Neural cell (in vitro differentiated cells): ENCODE measurements around the gene COMT. TPM values are rescaled to one million over a fixed set of nuclear protein-coding genes. Genes with fewer than 3 reads are reported as not detected.

ENCODE experiments used
- H2AFZ ChIP-seq: fragments of 200-600, 300-800 bp; sonication (generic), shearing (Covaris generic); 2 replicates; pipeline ENCODE4 v1.6.0; 2014; ENCODE audit warnings: low read depth, mild to moderate bottlenecking, antibody characterized with exemption, low read length, moderate library complexity
- H3F3A ChIP-seq: fragments of 200-600 bp; shearing (Covaris generic); 2 replicates; pipeline ENCODE4 v1.6.1; 2016; ENCODE audit warnings: mild to moderate bottlenecking, moderate library complexity, mixed read lengths, antibody characterized with exemption, low read length; ENCODE audit not compliant: insufficient read depth, poor library complexity, severe bottlenecking
- H3K27ac ChIP-seq: fragments of 200-600, 300-800 bp; sonication (generic), shearing (Covaris generic); 2 replicates; pipeline ENCODE4 v1.5.1; 2014; ENCODE audit warnings: mild to moderate bottlenecking, low read length, moderate library complexity
- H3K27me3 ChIP-seq: fragments of 300-800, 200-600 bp; sonication (generic), shearing (Covaris generic); 2 replicates; pipeline ENCODE4 v1.6.0; 2014; ENCODE audit warnings: mild to moderate bottlenecking, low read depth, low read length, moderate library complexity; ENCODE audit not compliant: insufficient read depth
- H3K36me3 ChIP-seq: fragments of 300-800, 200-600 bp; sonication (generic), shearing (Covaris generic); 2 replicates; pipeline ENCODE4 v1.5.1; 2014; ENCODE audit warnings: mild to moderate bottlenecking, antibody characterized with exemption, low read length, moderate library complexity; ENCODE audit not compliant: insufficient read depth
- H3K4me2 ChIP-seq: fragments of 300-800, 200-600 bp; sonication (generic), shearing (Covaris generic); 2 replicates; pipeline ENCODE4 v1.6.0; 2014; ENCODE audit warnings: mild to moderate bottlenecking, low read length
- H3K4me3 ChIP-seq: fragments of 300-800, 200-600 bp; sonication (generic), shearing (Covaris generic); 2 replicates; pipeline ENCODE4 v1.5.1; 2014; ENCODE audit warnings: mild to moderate bottlenecking, low read length, moderate library complexity
- H3K79me2 ChIP-seq: fragments of 200-600 bp; shearing (Covaris generic); replicated peaks from 2 replicates; pipeline ENCODE4 v1.6.0; 2014; ENCODE audit warnings: mild to moderate bottlenecking, low read length, moderate library complexity; ENCODE audit not compliant: insufficient read depth
- H3K9ac ChIP-seq: fragments of 300-800, 200-600 bp; sonication (generic), shearing (Covaris generic); 2 replicates; pipeline ENCODE4 v1.6.1; 2016; ENCODE audit warnings: mild to moderate bottlenecking, low read length, mixed read lengths
- H3K9me2 ChIP-seq: fragments of 200-600 bp; shearing (Covaris generic); 2 replicates; pipeline ENCODE4 v1.6.1; 2016; ENCODE audit warnings: mild to moderate bottlenecking, low read length, mixed read lengths; ENCODE audit not compliant: insufficient read depth
- H3K9me3 ChIP-seq: fragments of 200-600, 300-800 bp; sonication (generic), shearing (Covaris generic); 2 replicates; pipeline ENCODE4 v1.6.1; 2016; ENCODE audit warnings: mild to moderate bottlenecking, mixed run types, low read length, moderate library complexity, mixed read lengths
- H4K20me1 ChIP-seq: fragments of 200-600 bp; shearing (Covaris generic); 2 replicates; pipeline ENCODE4 v1.6.1; 2016; ENCODE audit warnings: mild to moderate bottlenecking, mixed run types; ENCODE audit not compliant: insufficient read depth
- CTCF ChIP-seq: fragments of 450-650 bp; IDR thresholded peaks from 2 replicates; pipeline ENCODE4 v1.5.1; 2014; ENCODE audit warnings: antibody characterized with exemption, mild to moderate bottlenecking, moderate library complexity; ENCODE audit not compliant: poor library complexity, severe bottlenecking
- EP300 ChIP-seq: fragments of 450-650 bp; conservative IDR thresholded peaks from 2 replicates; pipeline ENCODE4 v1.6.1; 2014; ENCODE audit warnings: antibody characterized with exemption, mild to moderate bottlenecking, moderate library complexity; ENCODE audit not compliant: poor library complexity, severe bottlenecking
- EZH2 ChIP-seq: fragments of 200-600, 300-800 bp; shearing (Covaris generic), sonication (generic); IDR thresholded peaks from 2 replicates; pipeline ENCODE4 v1.6.1; 2014; ENCODE audit warnings: antibody characterized with exemption, low read length, borderline replicate concordance, mild to moderate bottlenecking; ENCODE audit not compliant: insufficient read depth, poor library complexity, severe bottlenecking
- MXI1 ChIP-seq: fragments of 450-650 bp; conservative IDR thresholded peaks from 2 replicates; pipeline ENCODE4 v1.6.1; 2014; ENCODE audit warnings: antibody characterized with exemption, mild to moderate bottlenecking; ENCODE audit not compliant: poor library complexity, severe bottlenecking
- POLR2AphosphoS5 ChIP-seq: IDR thresholded peaks from 2 replicates; pipeline ENCODE4 v1.6.1; 2012
- RAD21 ChIP-seq: fragments of 450-650 bp; conservative IDR thresholded peaks from 2 replicates; pipeline ENCODE4 v1.6.1; 2014; ENCODE audit warnings: antibody characterized with exemption, mild to moderate bottlenecking, moderate library complexity
- REST ChIP-seq: IDR thresholded peaks from 2 replicates; pipeline ENCODE4 v1.6.1; 2012; ENCODE audit warnings: borderline replicate concordance
- SMC3 ChIP-seq: fragments of 450-650 bp; conservative IDR thresholded peaks from 2 replicates; pipeline ENCODE4 v1.6.1; 2014; ENCODE audit warnings: antibody characterized with exemption, mild to moderate bottlenecking, moderate library complexity; ENCODE audit not compliant: poor library complexity
- TAF1 ChIP-seq: IDR thresholded peaks from 2 replicates; pipeline ENCODE4 v1.6.1; 2012; ENCODE audit warnings: low read depth
- polyA plus RNA-seq: library from polyadenylated mRNA; depleted of rRNA; stranded (reverse); fragments of >200 nt; gene quantifications from 2 replicates; pipeline ENCODE4 v1.2.3, GENCODE V29; 2014

Gene COMT
- polyA plus RNA-seq, 1 donor from 2014 or later = 14.2 TPM

- no peak overlapping the region for H3K4me3 ChIP-seq
- H3K27me3 ChIP-seq = no peaks in the 10 kb centered on the region
- H3K9ac ChIP-seq = no peak overlapping the region
- H2AFZ ChIP-seq = no peak overlapping the region
- no peaks in the 10 kb centered on the region for H3K9me3 ChIP-seq
- H3K9me2 ChIP-seq = no peaks in the 10 kb centered on the region
- no peaks in the 10 kb centered on the region for H3K36me3 ChIP-seq
- H4K20me1 ChIP-seq = no peaks in the 10 kb centered on the region
- no peaks in the 10 kb centered on the region for H3F3A ChIP-seq
- no peak overlapping the region for H3K4me2 ChIP-seq
- no peak overlapping the region for H3K27ac ChIP-seq
- TF ChIP-seq MXI1 (no peak), REST (no peak), RAD21 (no peak), TAF1 (no peak), POLR2AphosphoS5 (no peak), EP300 (no peak), SMC3 (no peak), EZH2 (no peak), CTCF (no peak)
- peaks cover 7% of the 10 kb centered on the region for H3K79me2 ChIP-seq
Observed at GRCh38 chr22:19979712-19980493, 38.3 kb downstream of the COMT start.

GRCh38 chr22:19980766-19981165 is 39.2 kb downstream of the COMT start:
- H3K27me3 ChIP-seq = no peaks in the 10 kb centered on the region
- TF ChIP-seq REST (no peak), CTCF (no peak), EZH2 (no peak), SMC3 (no peak), TAF1 (no peak), EP300 (no peak), MXI1 (no peak), POLR2AphosphoS5 (no peak), RAD21 (no peak)

More at GRCh38 chr22:19980766-19981165, 39.2 kb downstream of the COMT start:
- H4K20me1 ChIP-seq = no peaks in the 10 kb centered on the region
- no peaks in the 10 kb centered on the region for H3K9me2 ChIP-seq
- H3K27ac ChIP-seq = no peak overlapping the region
- no peaks in the 10 kb centered on the region for H3K9me3 ChIP-seq
- no peak overlapping the region for H3K4me2 ChIP-seq
- H2AFZ ChIP-seq = no peak overlapping the region
- H3K79me2 ChIP-seq = peaks cover 16% of the 10 kb centered on the region
- no peaks in the 10 kb centered on the region for H3F3A ChIP-seq
- H3K9ac ChIP-seq = no peak overlapping the region
- no peak overlapping the region for H3K4me3 ChIP-seq
- no peaks in the 10 kb centered on the region for H3K36me3 ChIP-seq
